ENCODE measurements around the gene HTRA3. TPM values are rescaled to one million over a fixed set of nuclear protein-coding genes. Genes with fewer than 3 reads are reported as not detected.

The HTRA3 gene
- total and polyA plus RNA-seq, 2 experiments from 2014 or later = 1.3 to 3.6 TPM

DNA sequence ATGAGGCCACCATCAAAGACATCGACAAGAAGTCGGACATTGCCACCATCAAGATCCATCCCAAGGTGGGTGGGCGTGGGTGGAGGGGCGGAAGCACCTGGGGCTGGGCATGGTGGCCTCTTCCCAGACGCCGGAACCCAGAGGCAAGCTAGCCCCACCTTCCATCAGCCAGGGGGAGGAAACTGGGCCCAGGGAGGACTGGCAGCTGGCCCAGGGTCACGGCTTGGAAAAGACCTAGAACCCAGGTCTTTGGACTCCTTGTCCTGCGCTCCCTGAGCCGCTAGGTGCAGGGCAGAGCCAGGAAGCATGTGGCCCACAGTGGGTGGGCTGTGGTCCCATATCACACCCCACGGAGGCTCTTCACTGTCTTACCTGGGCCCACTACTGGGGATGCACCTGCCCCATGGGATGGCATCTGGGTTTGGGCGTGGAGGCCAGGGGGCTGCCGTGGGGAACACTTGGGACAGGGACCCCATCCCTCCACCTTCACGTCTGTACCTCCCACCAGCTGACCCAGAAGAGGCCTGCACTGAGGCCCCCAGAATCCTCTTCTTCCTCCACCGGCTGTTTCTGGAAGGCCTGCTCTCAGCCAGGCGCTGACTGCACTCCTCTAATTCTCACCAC, 17.3 kb downstream of the HTRA3 start:
- Mint-ChIP-seq H3K27ac (no peak overlapping the region), H3K27me3 (ENCODE audit: insufficient read depth, low read depth, poor library complexity) (peaks cover 8% of the 10 kb centered on the region), H3K9me3 (no peaks in the 10 kb centered on the region), H3K36me3 (ENCODE audit: low read depth) (no peaks in the 10 kb centered on the region; the same call in 2 of the 3 replicates), H3K4me1 (no peaks in the 10 kb centered on the region; the same call in 2 of the 3 replicates), H3K4me3 (no peak overlapping the region)
- ATAC-seq (no peak), DNase-seq (ENCODE audit: low spot score) (no peak)
- TF ChIP-seq ZNF462 (CRISPR knock-in tag; IDR thresholded peaks at IDR 0.05) = no peak
- no peak for TF ChIP-seq STAT1 (IDR thresholded peaks at IDR 0.05; ENCODE audit: unreplicated experiment)
- TF ChIP-seq REST (IDR thresholded peaks at IDR 0.05; ENCODE audit: unreplicated experiment) = no peak
- no peak for TF ChIP-seq JUNB (IDR thresholded peaks at IDR 0.05; ENCODE audit: unreplicated experiment)
- TF ChIP-seq, protein P1, sequence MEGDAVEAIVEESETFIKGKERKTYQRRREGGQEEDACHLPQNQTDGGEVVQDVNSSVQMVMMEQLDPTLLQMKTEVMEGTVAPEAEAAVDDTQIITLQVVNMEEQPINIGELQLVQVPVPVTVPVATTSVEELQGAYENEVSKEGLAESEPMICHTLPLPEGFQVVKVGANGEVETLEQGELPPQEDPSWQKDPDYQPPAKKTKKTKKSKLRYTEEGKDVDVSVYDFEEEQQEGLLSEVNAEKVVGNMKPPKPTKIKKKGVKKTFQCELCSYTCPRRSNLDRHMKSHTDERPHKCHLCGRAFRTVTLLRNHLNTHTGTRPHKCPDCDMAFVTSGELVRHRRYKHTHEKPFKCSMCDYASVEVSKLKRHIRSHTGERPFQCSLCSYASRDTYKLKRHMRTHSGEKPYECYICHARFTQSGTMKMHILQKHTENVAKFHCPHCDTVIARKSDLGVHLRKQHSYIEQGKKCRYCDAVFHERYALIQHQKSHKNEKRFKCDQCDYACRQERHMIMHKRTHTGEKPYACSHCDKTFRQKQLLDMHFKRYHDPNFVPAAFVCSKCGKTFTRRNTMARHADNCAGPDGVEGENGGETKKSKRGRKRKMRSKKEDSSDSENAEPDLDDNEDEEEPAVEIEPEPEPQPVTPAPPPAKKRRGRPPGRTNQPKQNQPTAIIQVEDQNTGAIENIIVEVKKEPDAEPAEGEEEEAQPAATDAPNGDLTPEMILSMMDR (conservative IDR thresholded peaks at IDR 0.05; ENCODE audit: low read depth in 2 of 2) = no peak
- TF ChIP-seq EZH2phosphoT487 (IDR thresholded peaks at IDR 0.05; ENCODE audit: unreplicated experiment) = no peak
- no peak for TF ChIP-seq CREB1 (CRISPR knock-in tag; IDR thresholded peaks at IDR 0.05; ENCODE audit: low read depth)
- no peak for TF ChIP-seq EZH2 (IDR thresholded peaks at IDR 0.05; ENCODE audit: low read depth, unreplicated experiment)
- TF ChIP-seq ZNF114 (CRISPR knock-in tag; IDR thresholded peaks at IDR 0.05) = no peak
- no peak for TF ChIP-seq ETS1 (IDR thresholded peaks at IDR 0.05)
- no peak for TF ChIP-seq POLR2AphosphoS5 (IDR thresholded peaks at IDR 0.05; ENCODE audit: low read depth)
- no peak for TF ChIP-seq ZNF331 (CRISPR knock-in tag; IDR thresholded peaks at IDR 0.05; ENCODE audit: low read depth)
- no peak for TF ChIP-seq NANOG (IDR thresholded peaks at IDR 0.05; ENCODE audit: borderline replicate concordance)
- Histone ChIP-seq H3K79me2 (replicated peaks; ENCODE audit: insufficient read depth) (no peaks in the 10 kb centered on the region), H3K27ac (ENCODE audit: low read depth) (no peak overlapping the region), H3K4me3 (no peak overlapping the region), H3K4me2 (no peak overlapping the region), H4K20me1 (replicated peaks; ENCODE audit: insufficient read depth) (no peaks in the 10 kb centered on the region; the same call in 1 of the 2 replicates), H3K4me1 (ENCODE audit: insufficient read depth) (no peaks in the 10 kb centered on the region), H3K9me2 (ENCODE audit: insufficient read depth) (no peaks in the 10 kb centered on the region), H2AFZ (no peak overlapping the region), H3K27me3 (ENCODE audit: insufficient read depth) (no peaks in the 10 kb centered on the region), H3K36me3 (ENCODE audit: insufficient read depth) (no peaks in the 10 kb centered on the region), H3F3A (replicated peaks; ENCODE audit: low read depth) (no peaks in the 10 kb centered on the region)
